Thymus (tissue), 11 donors: ENCODE results near the gene PPFIBP1. TPM values are rescaled to one million over a fixed set of nuclear protein-coding genes. Genes with fewer than 3 reads are reported as not detected.
"Not testable (repeated sequence)": the region's sequence is repeated elsewhere in the genome, so short reads cannot be mapped to it uniquely, and the experiment has no call there.

Experiments
- DNase-seq, 9 donors: peaks; one replicate each; pipeline ENCODE4 v3.0.0-alpha.2; 2013; ENCODE audit warnings: low spot score in 9 of 9, low read depth in 6 of 9, missing footprints in 1 of 9
- H3K27ac ChIP-seq, 2 donors: one replicate each; pipeline ENCODE4 v1.5.1; 2013; ENCODE audit warnings: control low read depth in 1 of 2, low read depth in 1 of 2, low read length in 1 of 2, mild to moderate bottlenecking in 1 of 2, moderate library complexity in 1 of 2
- H3K27me3 ChIP-seq, 2 donors: one replicate each; pipeline ENCODE4 v1.5.1; 2013; ENCODE audit warnings: low read length in 1 of 2; ENCODE audit not compliant: control insufficient read depth in 2 of 2, insufficient read depth in 1 of 2
- H3K36me3 ChIP-seq, 2 donors: one replicate each; pipeline ENCODE4 v1.5.1; 2013; ENCODE audit warnings: low read length in 1 of 2, mild to moderate bottlenecking in 1 of 2, moderate library complexity in 1 of 2; ENCODE audit not compliant: control insufficient read depth in 2 of 2, insufficient read depth in 2 of 2
- H3K4me1 ChIP-seq, 2 donors: one replicate each; pipeline ENCODE4 v1.5.1; 2013; ENCODE audit warnings: low read length in 2 of 2; ENCODE audit not compliant: control insufficient read depth in 2 of 2, insufficient read depth in 2 of 2
- H3K4me3 ChIP-seq, 2 donors: one replicate each; pipeline ENCODE4 v1.5.1; 2013; ENCODE audit warnings: low read length in 2 of 2, control low read depth in 1 of 2, mild to moderate bottlenecking in 1 of 2
- H3K9me3 ChIP-seq, 2 donors: one replicate each; pipeline ENCODE4 v1.5.1; 2013; ENCODE audit warnings: low read length in 1 of 2, mild to moderate bottlenecking in 1 of 2; ENCODE audit not compliant: control insufficient read depth in 2 of 2, insufficient read depth in 1 of 2
- WGBS: extraction: QIAGEN DNeasy Blood & Tissue Kit; methylation state at CpG from one replicate; pipeline ENCODE4 v1.1.7; 2013; 5-methylcytosine and 5-hydroxymethylcytosine counted together
- polyA plus RNA-seq: library from polyadenylated mRNA; stranded (reverse); fragments of 200-250 nt; gene quantifications from one replicate; pipeline ENCODE4 v1.2.3, GENCODE V29; 2013
- total RNA-seq: library from RNA; stranded (reverse); fragments of 120-200 nt; gene quantifications from one replicate; pipeline ENCODE4 v1.2.4, GENCODE V29; 2013
- donor health status: healthy.

Gene PPFIBP1
- total and polyA plus RNA-seq, 2 donors, result 10.0 to 23.7 TPM

DNA sequence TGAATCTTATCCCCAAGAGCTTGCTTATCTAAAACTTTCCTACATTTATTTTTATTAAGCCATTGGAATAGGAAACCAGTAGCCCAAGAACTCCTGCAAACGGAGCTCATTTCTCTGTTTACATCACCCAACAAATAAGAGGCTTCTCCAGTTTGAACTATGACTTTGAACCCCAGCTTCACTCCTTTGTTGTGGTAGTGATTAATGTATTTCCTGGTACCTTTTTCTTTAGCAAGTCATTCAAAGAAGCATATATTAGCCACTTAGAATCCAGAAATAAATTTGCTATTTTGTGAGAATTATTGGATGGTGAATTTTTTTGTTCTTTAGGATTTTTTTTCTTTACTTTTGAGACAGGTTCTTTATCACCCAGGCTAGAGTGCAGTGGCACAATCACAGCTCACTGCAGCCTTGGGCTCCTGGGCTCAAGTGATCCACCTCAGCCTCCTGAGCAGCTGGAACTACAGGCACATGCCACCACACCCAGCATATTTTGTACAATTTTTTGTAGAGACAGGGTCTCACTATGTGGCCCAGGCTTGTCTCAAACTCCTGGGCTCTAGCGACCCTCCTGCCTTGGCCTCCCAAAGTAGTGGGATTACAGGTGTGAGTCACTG, 104.0 kb downstream of the PPFIBP1 start:
- not testable (repeated sequence) for H3K27me3 ChIP-seq, H3K4me3 ChIP-seq, H3K9me3 ChIP-seq, H3K4me1 ChIP-seq, H3K27ac ChIP-seq, H3K36me3 ChIP-seq
- 49% methylated on average over 2 of the region's 2 CpGs for WGBS
- peak in 4 of 9 donors; percentile 2 to 49 (median 7) for DNase-seq

GRCh38 chr12:27630219-27630618, 106.2 kb downstream of the PPFIBP1 start:
- DNase-seq, H3K36me3 ChIP-seq, H3K4me3 ChIP-seq, H3K27me3 ChIP-seq, H3K4me1 ChIP-seq, H3K27ac ChIP-seq, H3K9me3 ChIP-seq: not testable (repeated sequence)
- 93% methylated on average over 2 of the region's 2 CpGs for WGBS

GRCh38 chr12:27631365-27631764, 107.4 kb downstream of the PPFIBP1 start:
- no peaks in the 10 kb centered on the region for H3K9me3 ChIP-seq
- no peaks in the 10 kb centered on the region for H3K36me3 ChIP-seq
- no peaks in the 10 kb centered on the region for H3K27me3 ChIP-seq
- no peak for DNase-seq
- H3K4me3 ChIP-seq, result no peak overlapping the region
- H3K4me1 ChIP-seq, result peaks cover 3% of the 10 kb centered on the region in 2 donors
- 96% methylated on average over 5 of the region's 5 CpGs for WGBS
- no peak overlapping the region for H3K27ac ChIP-seq

DNA sequence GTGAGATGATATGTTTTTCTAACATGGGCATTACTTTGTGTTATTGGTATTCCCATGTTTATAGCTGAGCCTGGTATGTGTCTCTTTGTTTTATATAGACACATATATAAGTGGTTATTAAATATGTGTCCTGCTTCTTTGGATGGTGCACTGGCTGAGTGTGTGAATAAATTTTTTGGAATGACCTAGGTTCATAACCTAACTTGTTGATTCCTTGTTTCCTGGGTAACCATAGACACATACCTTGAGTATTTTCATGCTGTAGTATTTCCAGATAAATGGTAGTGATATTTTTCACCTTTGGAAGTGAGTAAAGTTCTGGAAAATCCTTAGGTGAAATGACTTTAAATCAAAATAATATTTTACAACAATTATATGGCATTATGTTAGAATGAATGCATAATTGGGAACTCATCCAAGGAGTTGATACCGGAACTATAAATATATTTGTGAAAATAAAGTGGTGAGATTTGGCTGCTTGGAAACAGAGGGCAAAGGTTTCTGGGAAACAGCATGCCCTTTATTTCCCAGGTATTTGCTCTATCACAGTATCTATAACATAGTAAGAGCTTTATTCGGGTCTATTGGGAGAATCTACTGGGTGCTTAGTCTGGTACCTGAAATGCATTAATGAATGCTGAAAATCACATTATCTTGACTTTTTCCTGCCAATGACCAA, 107.9 kb downstream of the PPFIBP1 start:
- Histone ChIP-seq H3K9me3 (no peaks in the 10 kb centered on the region), H3K36me3 (no peaks in the 10 kb centered on the region), H3K27me3 (no peaks in the 10 kb centered on the region), H3K27ac (no peak overlapping the region), H3K4me3 (no peak overlapping the region), H3K4me1 (peaks cover 3% of the 10 kb centered on the region in 2 donors)
- DNase-seq, result no peak
- WGBS, result 94% methylated on average over 2 of the region's 2 CpGs

GRCh38 chr12:27635349-27635972, 111.5 kb downstream of the PPFIBP1 start:
- Histone ChIP-seq H3K36me3 (no peaks in the 10 kb centered on the region), H3K4me1 (no peaks in the 10 kb centered on the region), H3K27me3 (no peaks in the 10 kb centered on the region), H3K9me3 (no peaks in the 10 kb centered on the region), H3K4me3 (no peak overlapping the region), H3K27ac (no peak overlapping the region)
- DNase-seq, result peak in 6 of 9 donors; percentile 7 to 48 (median 15)
- WGBS, result 84% methylated on average over 7 of the region's 7 CpGs

DNA sequence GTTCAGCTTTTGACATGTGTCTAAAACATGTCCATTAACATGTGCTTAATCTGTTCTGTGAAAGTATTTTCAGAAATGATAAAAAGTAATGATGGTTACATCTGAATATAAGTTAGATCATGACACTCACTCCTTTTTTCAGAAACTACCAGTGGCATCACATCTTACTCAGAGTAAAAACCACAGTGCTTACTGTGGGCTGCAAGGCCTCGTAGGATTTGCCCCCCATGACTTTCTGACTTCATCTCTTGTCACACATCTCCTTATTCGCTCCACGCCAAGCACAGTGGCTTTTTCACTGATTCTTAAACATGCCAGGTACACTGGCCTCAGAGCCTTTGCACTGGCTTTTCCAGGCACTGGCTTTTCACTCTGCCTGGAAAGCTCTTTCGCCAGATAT, 112.6 kb downstream of the PPFIBP1 start:
- H3K9me3 ChIP-seq, H3K27ac ChIP-seq, H3K4me3 ChIP-seq, DNase-seq, H3K27me3 ChIP-seq, H3K36me3 ChIP-seq, H3K4me1 ChIP-seq: not testable (repeated sequence)
- 95% methylated on average over 4 of the region's 4 CpGs for WGBS

GRCh38 chr12:27637524-27637923, 113.5 kb downstream of the PPFIBP1 start:
- H3K9me3 ChIP-seq, result no peaks in the 10 kb centered on the region
- WGBS, result 96% methylated on average over 1 of the region's 1 CpG

GRCh38 chr12:27639265-27639664, 115.3 kb downstream of the PPFIBP1 start:
- Histone ChIP-seq H3K9me3 (no peaks in the 10 kb centered on the region), H3K27me3 (no peaks in the 10 kb centered on the region), H3K4me1 (no peaks in the 10 kb centered on the region), H3K36me3 (peaks cover 0 to 3% of the 10 kb centered on the region in 2 donors), H3K4me3 (no peak overlapping the region), H3K27ac (no peak overlapping the region)
- no peak for DNase-seq
- 63% methylated on average over 3 of the region's 3 CpGs for WGBS

More at GRCh38 chr12:27637524-27637923, 113.5 kb downstream of the PPFIBP1 start:
- H3K27me3 ChIP-seq, result no peaks in the 10 kb centered on the region
- no peak for DNase-seq
- H3K36me3 ChIP-seq, result peaks cover 0 to 3% of the 10 kb centered on the region in 2 donors
- H3K4me3 ChIP-seq, result no peak overlapping the region
- H3K27ac ChIP-seq, result no peak overlapping the region
- H3K4me1 ChIP-seq, result no peaks in the 10 kb centered on the region

GRCh38 chr12:27640566-27641200, 116.7 kb downstream of the PPFIBP1 start:
- not testable (repeated sequence) for DNase-seq, H3K27me3 ChIP-seq, H3K4me3 ChIP-seq, H3K4me1 ChIP-seq, H3K9me3 ChIP-seq, H3K36me3 ChIP-seq, H3K27ac ChIP-seq
- WGBS, result 96% methylated on average over 7 of the region's 7 CpGs
